ENCODE data around the gene NPIPA7. TPM values are rescaled to one million over a fixed set of nuclear protein-coding genes. Genes with fewer than 3 reads are reported as not detected.
"Not testable (repeated sequence)": the region's sequence is repeated elsewhere in the genome, so short reads cannot be mapped to it uniquely, and the experiment has no call there.

Gene NPIPA7
- total RNA-seq, 1 experiment from 2014 or later, result 4.5 TPM

DNA sequence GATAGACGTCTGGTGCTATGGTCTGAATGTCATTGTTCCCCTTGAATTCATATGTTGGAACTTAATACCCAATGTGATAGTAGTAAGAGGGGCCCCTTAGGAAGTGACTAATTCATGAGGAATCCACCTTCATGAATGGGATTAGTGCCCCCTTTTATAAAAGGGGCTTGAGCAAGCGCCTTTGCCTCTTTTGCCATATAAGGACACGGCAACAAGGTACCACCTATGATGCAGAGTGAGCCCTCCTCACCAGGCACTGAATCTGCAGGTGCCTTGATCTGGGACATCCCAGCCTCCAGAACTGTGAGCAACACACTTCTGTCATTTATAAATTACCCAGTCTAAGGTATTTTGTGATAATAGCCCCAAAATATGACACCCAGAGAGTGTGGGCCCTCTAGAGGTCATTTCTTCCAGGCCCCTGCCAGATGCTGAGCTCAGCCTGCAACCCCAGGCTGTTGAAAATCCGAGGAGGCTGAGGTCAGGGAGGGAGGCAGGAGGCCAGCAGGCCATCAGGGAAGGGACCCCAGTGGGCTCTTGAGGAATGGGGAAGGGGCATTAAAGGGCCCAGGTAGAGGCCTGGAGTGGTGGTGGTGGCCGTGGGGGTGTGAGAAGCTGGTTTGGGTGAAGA lies 39.1 kb downstream of the NPIPA7 start:
- DNase-seq (ENCODE audit: low spot score), result not testable (repeated sequence)

- not testable (repeated sequence) for DNase-seq (ENCODE audit: low spot score)
Observed at GRCh38 chr16:16420515-16420914, 41.6 kb downstream of the NPIPA7 start.

DNA sequence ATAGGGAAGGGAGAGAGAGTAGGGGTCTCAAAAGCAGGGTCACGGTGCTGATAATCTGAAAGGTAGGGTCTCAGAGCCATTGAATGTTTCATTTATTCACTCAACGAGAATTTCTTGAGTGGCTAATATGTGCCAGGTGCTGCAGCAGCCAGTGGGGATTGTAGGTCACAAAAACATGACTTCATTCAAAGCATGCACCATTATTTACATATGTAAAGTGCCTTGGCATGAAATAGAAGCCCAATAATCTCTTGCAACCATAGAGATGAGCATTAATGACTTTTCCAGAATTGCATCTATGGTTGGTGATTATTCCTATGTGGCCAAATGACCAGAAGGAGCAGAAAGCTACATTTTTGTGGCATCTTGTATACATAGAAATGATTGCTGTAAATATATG lies 46.2 kb downstream of the NPIPA7 start:
- DNase-seq (ENCODE audit: low spot score), result not testable (repeated sequence)

DNA sequence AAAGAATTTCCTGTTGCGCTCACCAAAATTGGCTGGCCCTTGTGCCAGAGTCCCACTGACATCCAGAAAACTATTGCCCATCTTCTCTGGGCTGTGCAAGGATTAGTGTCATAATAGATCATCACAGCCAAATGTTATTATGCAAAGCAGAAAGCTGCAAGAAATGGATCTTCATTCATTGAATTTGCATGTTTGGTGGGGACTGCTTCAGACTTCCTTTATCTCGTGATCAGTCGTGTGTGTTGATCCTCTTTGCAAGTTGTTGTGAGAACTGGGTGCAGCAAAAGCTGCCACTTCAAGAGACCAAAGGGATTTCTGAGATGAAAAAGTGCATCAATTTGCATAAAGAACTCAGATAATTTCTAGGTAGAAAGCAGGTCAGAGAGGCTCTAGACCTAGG lies 52.2 kb downstream of the NPIPA7 start:
- DNase-seq (ENCODE audit: low spot score), result not testable (repeated sequence)

DNA sequence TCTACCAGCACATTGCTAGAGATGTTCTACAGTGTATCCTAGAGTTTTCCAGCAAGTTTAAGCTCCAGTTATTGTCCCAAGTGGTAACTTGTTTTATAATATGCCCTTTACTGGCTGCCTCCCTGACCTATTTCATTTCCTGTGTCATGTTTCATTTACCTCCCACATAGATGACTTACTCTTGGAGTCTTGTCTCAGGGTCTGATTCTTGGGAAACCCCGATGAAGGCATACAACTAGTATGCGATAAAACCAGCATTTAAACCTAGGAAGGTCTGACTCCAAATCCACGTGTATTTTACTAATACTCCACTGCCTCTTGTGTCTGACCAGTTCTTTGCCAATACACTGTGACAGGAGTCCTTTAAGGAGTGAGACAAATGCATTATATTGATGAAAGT lies 55.8 kb downstream of the NPIPA7 start:
- DNase-seq (ENCODE audit: low spot score), result not testable (repeated sequence)

GRCh38 chr16:16441401-16441800 lies 62.5 kb downstream of the NPIPA7 start:
- DNase-seq (ENCODE audit: low spot score), result not testable (repeated sequence)

Small RNAs within 50 kb of the gene (small RNA-seq; reads per million reads assigned to genes)
- not detected for gene AC138969.3
- not detected for gene MIR6511A3
- not detected for gene MIR6770-2

Other genes starting within 250 kb of the NPIPA7 start
- gene ABCC6, start 155.6 kb upstream of the NPIPA7 start, total RNA-seq (2014; rRNA removed; shearing (Covaris generic)), result 1.9 and 5.1 TPM in 2 replicates
- 24.4 and 35.7 TPM in 2 replicates for gene NOMO3, start 146.6 kb upstream of the NPIPA7 start, total RNA-seq (2014; rRNA removed; shearing (Covaris generic))

Measured in HT-29 (cell line).